ENCODE results near the gene PIWIL4.

The PIWIL4 gene

DNA sequence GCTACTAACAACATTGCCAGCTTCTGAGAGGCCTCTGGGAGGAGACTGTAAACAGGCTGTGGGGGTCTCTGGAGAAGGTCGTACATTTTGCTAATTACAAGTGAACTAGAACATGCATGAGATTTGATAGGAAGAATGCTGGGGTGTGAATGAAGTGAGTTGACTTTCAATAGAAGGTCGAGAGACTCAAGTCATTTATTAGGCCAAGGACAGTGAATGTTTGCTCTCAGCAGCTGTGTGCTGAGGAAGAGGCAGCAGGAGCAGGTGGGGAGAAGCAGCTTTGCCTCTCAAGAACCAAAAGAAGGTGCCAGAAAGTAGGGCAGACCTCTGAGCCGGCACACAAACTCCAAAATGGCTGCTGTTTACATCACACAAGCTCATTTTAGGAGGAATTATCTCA lies 91.7 kb downstream of the PIWIL4 start:
- DNase-seq (ENCODE audit: insufficient read length, low spot score): no peak
- FAIRE-seq: no peak

DNA sequence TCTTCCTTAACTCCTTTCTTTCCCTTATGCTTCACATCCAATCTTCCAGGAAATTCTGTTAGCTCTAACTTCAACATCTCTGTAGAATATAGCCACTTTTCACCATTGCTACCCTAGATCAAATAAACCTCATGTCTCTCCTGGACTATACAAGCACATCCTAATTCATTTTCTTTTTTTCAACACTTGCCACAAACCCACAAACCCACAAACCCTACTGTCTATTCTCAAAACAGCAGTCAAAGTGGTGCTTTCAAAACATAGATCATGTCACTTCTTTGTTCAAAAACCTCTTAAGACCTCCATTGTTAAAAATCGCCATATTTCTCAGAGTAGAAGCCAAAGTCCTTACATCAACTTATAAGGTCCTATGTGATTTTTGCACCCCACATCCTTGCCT lies 94.3 kb downstream of the PIWIL4 start:
- DNase-seq (ENCODE audit: insufficient read length, low spot score) (no peak), FAIRE-seq (no peak)

DNA sequence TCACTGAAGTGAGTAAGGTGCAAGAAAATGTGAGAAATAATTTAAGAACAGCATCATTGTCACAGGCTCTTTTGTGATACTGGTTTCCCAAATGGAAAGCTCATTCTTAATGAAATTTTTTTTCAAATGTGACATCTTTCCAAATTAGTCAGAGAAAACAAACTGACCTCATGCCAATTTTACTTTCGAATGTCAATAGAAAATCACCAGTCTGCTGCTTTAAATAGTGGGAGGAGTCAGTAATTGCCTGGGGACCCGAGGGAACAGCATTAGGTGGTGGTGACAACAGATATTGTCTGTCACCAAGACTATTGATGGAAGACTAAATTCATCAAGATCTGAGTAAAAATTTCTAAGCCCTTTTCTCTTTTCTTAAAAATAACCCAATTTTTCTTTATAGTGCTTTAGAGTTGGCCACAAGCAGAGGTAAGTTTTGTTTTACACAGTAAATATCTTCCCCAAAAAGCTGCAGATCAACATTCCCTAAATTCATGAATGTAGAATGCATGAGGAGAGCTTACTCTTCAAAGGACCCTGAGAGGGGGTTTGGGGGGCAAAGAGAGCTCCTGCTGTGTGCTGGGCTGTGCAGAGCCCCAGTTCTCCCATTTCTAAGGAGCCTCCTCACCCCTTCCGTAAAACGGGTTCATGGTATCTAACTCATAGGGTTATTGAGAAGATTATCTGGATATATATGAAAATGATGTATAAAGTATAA lies 95.1 kb downstream of the PIWIL4 start:
- FAIRE-seq: no peak

GRCh38 chr11:94662846-94663390 lies 95.8 kb downstream of the PIWIL4 start:
- no peak for FAIRE-seq
- no peak for DNase-seq (ENCODE audit: insufficient read length, low spot score)

More for the DNA sequence above, 95.1 kb downstream of the PIWIL4 start:
- DNase-seq (ENCODE audit: insufficient read length, low spot score): no peak

GRCh38 chr11:94664346-94664745 lies 97.2 kb downstream of the PIWIL4 start:
- FAIRE-seq: no peak

DNA sequence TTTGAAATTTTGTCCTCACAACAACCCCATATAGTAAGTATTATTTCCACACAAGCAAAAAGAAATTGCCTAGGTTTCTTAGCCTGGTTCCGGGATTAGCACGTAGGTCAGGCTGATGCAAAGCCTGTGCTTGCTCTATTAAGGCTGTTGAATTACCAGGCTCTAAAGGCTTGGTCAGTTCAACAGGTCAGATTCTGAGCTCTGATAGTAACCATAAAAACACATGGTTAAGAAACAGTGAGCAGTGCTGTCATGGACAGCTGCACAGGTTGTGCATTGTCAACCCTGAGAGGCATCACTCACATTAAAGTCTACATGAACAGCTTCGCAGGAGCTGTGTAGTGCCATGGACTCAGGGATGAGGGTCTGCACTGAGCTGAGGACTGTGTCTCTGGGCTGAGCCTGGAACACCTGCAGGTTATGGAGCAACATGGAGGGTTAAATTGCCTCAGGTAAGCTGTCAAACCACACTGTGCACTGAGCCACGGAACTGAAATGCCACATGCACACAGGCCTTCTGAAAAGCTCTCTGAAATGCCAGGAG lies 98.0 kb downstream of the PIWIL4 start:
- DNase-seq (ENCODE audit: insufficient read length, low spot score): no peak
- no peak for FAIRE-seq

More at GRCh38 chr11:94664346-94664745, 97.2 kb downstream of the PIWIL4 start:
- DNase-seq (ENCODE audit: insufficient read length, low spot score): no peak

GRCh38 chr11:94666792-94667721 lies 99.9 kb downstream of the PIWIL4 start:
- DNase-seq (ENCODE audit: insufficient read length, low spot score) (no peak), FAIRE-seq (no peak)

- no peak for FAIRE-seq
- no peak for DNase-seq (ENCODE audit: insufficient read length, low spot score)
Observed at GRCh38 chr11:94668212-94668793, 101.1 kb downstream of the PIWIL4 start.

- DNase-seq (ENCODE audit: insufficient read length, low spot score) (no peak), FAIRE-seq (no peak)
Observed at GRCh38 chr11:94669023-94669422, 101.9 kb downstream of the PIWIL4 start.

All from GM19239 (cell line).